IMR-90 (cell line): Measurements from ENCODE around the gene JPT1. TPM values are rescaled to one million over a fixed set of nuclear protein-coding genes. Genes with fewer than 3 reads are reported as not detected.

Source experiments
- ATAC-seq: fragments of 200-7000 bp; cut with Tn5 transposase; 2 replicates; pipeline ENCODE4 v1.9.1; 2020; ENCODE audit warnings: low read depth, mild to moderate bottlenecking, moderate library complexity
- BruUV-seq: library from RNA; stranded (reverse); fragments of 400-500 nt; replicated peaks from 2 replicates; lab custom pipeline; 2021; lab: Mats Ljungman, UMichigan
- CTCF ChIA-PET: fragments of 300-600 bp; formaldehyde crosslinking; extraction: SDS; loops from one replicate; lab custom pipeline; 2021; ENCODE audit warnings: antibody characterized with exemption; lab: Yijun Ruan, JAX
- POLR2A ChIA-PET: fragments of 300-600 bp; sonication (Branson Sonifier 250); formaldehyde crosslinking; loops from one replicate; lab custom pipeline; 2022; ENCODE audit warnings: antibody characterized with exemption; ENCODE audit not compliant: unreplicated experiment; lab: Charles Lee
- DNase-seq: peaks from one replicate; pipeline ENCODE4 v3.0.0; 2013
- H2AFZ ChIP-seq: replicated peaks from 2 replicates; pipeline ENCODE3; 2013; ENCODE audit warnings: low read length, mild to moderate bottlenecking; ENCODE audit not compliant: poor library complexity
- H2AK5ac ChIP-seq: 2 replicates; pipeline ENCODE4 v1.6.1; 2013; ENCODE audit warnings: low read depth, low read length, inconsistent platforms
- H2AK9ac ChIP-seq: replicated peaks from 2 replicates; pipeline ENCODE3; 2013; ENCODE audit warnings: mild to moderate bottlenecking, low read depth, low read length, moderate library complexity; ENCODE audit not compliant: poor library complexity
- H2BK120ac ChIP-seq: 2 replicates; pipeline ENCODE4 v1.6.1; 2013; ENCODE audit warnings: low read depth, low read length, inconsistent platforms
- H2BK15ac ChIP-seq: 3 replicates; pipeline ENCODE4 v1.6.1; 2013; ENCODE audit warnings: low read depth, low read length, inconsistent platforms
- H2BK20ac ChIP-seq: 2 replicates; pipeline ENCODE4 v1.6.1; 2013; ENCODE audit warnings: low read depth, mild to moderate bottlenecking, inconsistent platforms, low read length, moderate library complexity
- H2BK5ac ChIP-seq: 2 replicates; pipeline ENCODE4 v1.6.1; 2013; ENCODE audit warnings: mild to moderate bottlenecking, low read depth, low read length, inconsistent platforms; ENCODE audit not compliant: poor library complexity, severe bottlenecking
- H3K14ac ChIP-seq: replicated peaks from 2 replicates; pipeline ENCODE4 v1.6.1; 2013; ENCODE audit warnings: low read depth, low read length, inconsistent platforms
- H3K18ac ChIP-seq: 2 replicates; pipeline ENCODE4 v1.6.1; 2013; ENCODE audit warnings: low read depth, low read length, control low read depth
- H3K23ac ChIP-seq: 2 replicates; pipeline ENCODE4 v1.6.1; 2013; ENCODE audit warnings: low read depth, low read length, inconsistent platforms
- H3K27ac ChIP-seq: 2 replicates; pipeline ENCODE4 v1.5.1; 2013; ENCODE audit warnings: mild to moderate bottlenecking, control low read depth, low read length; ENCODE audit not compliant: insufficient read depth
- H3K27me3 ChIP-seq: 2 replicates; pipeline ENCODE4 v1.6.1; 2013; ENCODE audit warnings: low read length; ENCODE audit not compliant: control insufficient read depth, insufficient read depth
- H3K36me3 ChIP-seq: 2 replicates; pipeline ENCODE4 v1.6.1; 2013; ENCODE audit warnings: low read length, mixed read lengths; ENCODE audit not compliant: control insufficient read depth, insufficient read depth
- H3K4ac ChIP-seq: 2 replicates; pipeline ENCODE4 v1.6.1; 2013; ENCODE audit warnings: low read depth, low read length, inconsistent platforms
- H3K4me1 ChIP-seq: 2 replicates; pipeline ENCODE4 v1.6.1; 2013; ENCODE audit warnings: low read length, mixed read lengths; ENCODE audit not compliant: control insufficient read depth, insufficient read depth
- H3K4me2 ChIP-seq: 2 replicates; pipeline ENCODE4 v1.6.1; 2013; ENCODE audit warnings: low read depth, mild to moderate bottlenecking, control low read depth, low read length, moderate library complexity
- H3K4me3 ChIP-seq: 2 replicates; pipeline ENCODE4 v1.5.1; 2013; ENCODE audit warnings: low read depth, mild to moderate bottlenecking, control low read depth, low read length, moderate library complexity; ENCODE audit not compliant: insufficient read depth
- H3K56ac ChIP-seq: 2 replicates; pipeline ENCODE4 v1.6.1; 2013; ENCODE audit warnings: low read length, inconsistent platforms; ENCODE audit not compliant: insufficient read depth; ENCODE audit errors: extremely low read depth
- H3K79me1 ChIP-seq, 2 experiments: 2 replicates each; pipeline ENCODE4 v1.6.1; 2013; ENCODE audit warnings: low read length in 2 of 2, inconsistent platforms in 1 of 2, low read depth in 1 of 2
- H3K9ac ChIP-seq: 2 replicates; pipeline ENCODE4 v1.6.1; 2013; ENCODE audit warnings: low read depth, low read length, control low read depth
- H3K9me1 ChIP-seq: 2 replicates; pipeline ENCODE4 v1.6.1; 2013; ENCODE audit warnings: low read length, inconsistent platforms; ENCODE audit not compliant: insufficient read depth
- H3K9me3 ChIP-seq: 2 replicates; pipeline ENCODE4 v1.6.1; 2013; ENCODE audit warnings: low read length; ENCODE audit not compliant: control insufficient read depth, insufficient read depth
- H4K20me1 ChIP-seq: 2 replicates; pipeline ENCODE4 v1.6.1; 2013; ENCODE audit warnings: low read length, inconsistent platforms; ENCODE audit not compliant: insufficient read depth
- H4K5ac ChIP-seq: 2 replicates; pipeline ENCODE4 v1.6.1; 2013; ENCODE audit warnings: mild to moderate bottlenecking, low read depth, low read length, control low read depth
- H4K8ac ChIP-seq, 2 experiments: 2 replicates each; pipeline ENCODE4 v1.6.1; 2013; ENCODE audit warnings: low read depth in 2 of 2, low read length in 2 of 2, control low read depth in 1 of 2, inconsistent platforms in 1 of 2
- H4K91ac ChIP-seq: 2 replicates; pipeline ENCODE4 v1.6.1; 2013; ENCODE audit warnings: low read depth, low read length, inconsistent platforms; ENCODE audit not compliant: insufficient read depth
- BHLHE40 ChIP-seq: fragments of 150-350 bp; IDR thresholded peaks from 2 replicates; pipeline ENCODE4 v1.6.1; 2016; ENCODE audit warnings: mild to moderate bottlenecking, low read depth, low read length
- CEBPB ChIP-seq: IDR thresholded peaks from 2 replicates; pipeline ENCODE4 v1.6.1; 2012; ENCODE audit warnings: low read depth, low read length, improper control_type of control experiment
- CHD1 ChIP-seq: IDR thresholded peaks from 2 replicates; pipeline ENCODE4 v1.6.1; 2012; ENCODE audit warnings: low read depth, low read length, improper control_type of control experiment
- FOS ChIP-seq: fragments of 150-350 bp; IDR thresholded peaks from 2 replicates; pipeline ENCODE4 v1.6.1; 2016; ENCODE audit warnings: low read depth, low read length
- MAFK ChIP-seq: IDR thresholded peaks from 2 replicates; pipeline ENCODE4 v1.6.1; 2012; ENCODE audit warnings: low read depth, low read length, improper control_type of control experiment
- MAZ ChIP-seq: IDR thresholded peaks from 2 replicates; pipeline ENCODE4 v1.6.1; 2012; ENCODE audit warnings: low read depth, mild to moderate bottlenecking, low read length, improper control_type of control experiment, moderate library complexity, borderline replicate concordance
- MXI1 ChIP-seq: IDR thresholded peaks from 2 replicates; pipeline ENCODE4 v1.6.1; 2012; ENCODE audit warnings: low read depth, mild to moderate bottlenecking, low read length, moderate library complexity, borderline replicate concordance
- NFE2L2 ChIP-seq: fragments of 150-350 bp; IDR thresholded peaks from 2 replicates; pipeline ENCODE4 v1.6.1; 2016; ENCODE audit warnings: low read depth, mild to moderate bottlenecking, low read length
- POLR2A ChIP-seq: IDR thresholded peaks from 2 replicates; pipeline ENCODE4 v1.6.1; 2012; ENCODE audit warnings: mild to moderate bottlenecking, low read depth, low read length
- RAD21 ChIP-seq: IDR thresholded peaks from 2 replicates; pipeline ENCODE4 v1.6.1; 2012; ENCODE audit warnings: low read length, improper control_type of control experiment
- RCOR1 ChIP-seq: IDR thresholded peaks from 2 replicates; pipeline ENCODE4 v1.6.1; 2012; ENCODE audit warnings: mild to moderate bottlenecking, low read length, improper control_type of control experiment; ENCODE audit not compliant: insufficient replicate concordance
- RFX5 ChIP-seq: IDR thresholded peaks from 2 replicates; pipeline ENCODE4 v1.8.0; 2012; ENCODE audit warnings: low read depth, mild to moderate bottlenecking, low read length, moderate library complexity
- SMC3 ChIP-seq: fragments of 150-350 bp; IDR thresholded peaks from 2 replicates; pipeline ENCODE4 v1.6.1; 2016; ENCODE audit warnings: low read depth, mild to moderate bottlenecking, antibody characterized with exemption, low read length, moderate library complexity
- USF2 ChIP-seq: fragments of 150-350 bp; IDR thresholded peaks from 2 replicates; pipeline ENCODE4 v1.6.1; 2017; ENCODE audit warnings: mild to moderate bottlenecking, antibody characterized with exemption, low read length, low read depth
- WGBS, 2 experiments: methylation state at CpG; one replicate each; pipeline versions ENCODE4 v1.1.5 to v1.1.7; 2013; ENCODE audit warnings: missing lambda C conversion rate in 2 of 2; ENCODE audit not compliant: insufficient read length in 1 of 2; ENCODE audit errors: extremely low coverage in 2 of 2; 5-methylcytosine and 5-hydroxymethylcytosine counted together
- dilution Hi-C: fragments of 300-500 bp; cut with HindIII; formaldehyde crosslinking; loops from one replicate; pipeline ENCODE4 v1.14.3; 2018; ENCODE audit warnings: low sequenced_read_pairs; ENCODE audit not compliant: unreplicated experiment
- in situ Hi-C: fragments of 300-500 bp; cut with MboI; formaldehyde crosslinking; loops from 3 replicates; pipeline ENCODE4 v1.14.3; 2019; ENCODE audit warnings: low sequenced_read_pairs, inconsistent platforms, mixed read lengths
- intact Hi-C: fragments of 100-400 bp; cut with micrococcal nuclease; formaldehyde crosslinking; loops from 2 replicates; pipeline ENCODE4 v1.10.0; 2022
- polyA plus RNA-seq, 3 experiments: library from polyadenylated mRNA; depleted of rRNA; stranded (reverse); fragments of >200 nt; gene quantifications; 2 replicates each; pipeline ENCODE4 v1.2.3, GENCODE V29; 2012; ENCODE audit warnings: low replicate concordance in 1 of 3
- total RNA-seq: library from RNA; depleted of rRNA; stranded (reverse); fragments of >200 nt; gene quantifications from 2 replicates; pipeline ENCODE4 v1.2.3, GENCODE V29; 2012
- TF ChIP-seq, protein P1 (sequence below): conservative IDR thresholded peaks from 2 replicates; pipeline ENCODE4 v1.5.1; 2012; ENCODE audit warnings: mild to moderate bottlenecking, low read depth, low read length, improper control_type of control experiment
- TF ChIP-seq, protein P2 (sequence below): fragments of 150-350 bp; IDR thresholded peaks from 2 replicates; pipeline ENCODE4 v1.6.1; 2016; ENCODE audit warnings: low read depth, mild to moderate bottlenecking, low read length, moderate library complexity, borderline replicate concordance

Gene JPT1
- total and polyA plus RNA-seq, 2 of the 4 experiments (the other 2 are of a cell fraction), result 118 to 272 TPM

DNA sequence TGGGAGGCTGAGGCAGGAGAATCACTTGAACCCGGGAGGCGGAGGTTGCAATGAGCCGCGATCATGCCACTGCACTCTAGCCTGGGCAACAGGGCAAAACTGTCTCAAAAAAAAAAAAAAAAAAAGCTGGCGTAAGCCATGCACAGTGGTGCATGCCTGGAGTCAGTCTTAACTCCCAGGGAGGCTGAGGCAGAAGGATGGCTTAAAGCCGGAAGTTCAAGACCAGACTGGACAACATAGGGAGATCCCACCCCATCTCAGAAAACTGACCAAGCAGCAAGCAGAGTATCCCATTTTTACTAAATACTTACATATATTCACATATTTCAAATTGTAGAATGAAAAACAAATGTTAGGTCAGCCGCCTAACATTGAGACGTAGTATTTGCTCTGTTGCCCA is 27.4 kb downstream of the JPT1 start:
- POLR2A ChIA-PET, result no interaction called here
- DNase-seq (no peak), ATAC-seq (no peak)
- CTCF ChIA-PET, result interaction anchor here (0.6 to 3.6 kb wide), 2 partner anchors 13 to 464 kb away, joined by 3 to 13 read pairs; no protein-coding TSS in a partner anchor
- Histone ChIP-seq H3K4me1 (peaks cover 2% of the 10 kb centered on the region; the same call in 1 of the 2 replicates), H3K4me3 (no peak overlapping the region), H2AK9ac (no peak overlapping the region), H3K9ac (no peak overlapping the region), H3K27me3 (no peaks in the 10 kb centered on the region), H3K23ac (no peak overlapping the region), H2BK20ac (no peak overlapping the region), H2AFZ (no peak overlapping the region), H2BK120ac (no peak overlapping the region), H4K20me1 (peaks cover 12% of the 10 kb centered on the region), H4K8ac (no peak overlapping the region), H3K4me2 (no peak overlapping the region), H3K79me1 (peaks cover 7 to 59% of the 10 kb centered on the region in 2 experiments; a peak in 3 of 4 replicates), H4K5ac (no peak overlapping the region), H3K9me3 (no peaks in the 10 kb centered on the region), H3K27ac (no peak overlapping the region), H3K18ac (no peak overlapping the region), H3K9me1 (peaks cover 27% of the 10 kb centered on the region), H2AK5ac (no peak overlapping the region), H3K4ac (no peak overlapping the region), H3K56ac (no peak overlapping the region), H4K91ac (no peak overlapping the region), H2BK5ac (no peak overlapping the region), H3K36me3 (peaks cover 15% of the 10 kb centered on the region), H3K14ac (no peak overlapping the region), H2BK15ac (no peak overlapping the region)
- BruUV-seq, result no TSS peak
- intact Hi-C loops (no loop called here), dilution Hi-C loops (no loop called here), in situ Hi-C loops (no loop called here)
- 94% methylated on average over 5 of the region's 8 CpGs; no CpG with 5 or more reads in 1 of the 2 experiments for WGBS, 2 experiments
- TF ChIP-seq MAZ (no peak), NFE2L2 (no peak), RFX5 (no peak), RAD21 (no peak), BHLHE40 (no peak), MXI1 (no peak), MAFK (no peak), FOS (no peak), RCOR1 (no peak), POLR2A (no peak), USF2 (no peak), SMC3 (no peak), CHD1 (no peak), CEBPB (no peak)
- TF ChIP-seq, protein P1, sequence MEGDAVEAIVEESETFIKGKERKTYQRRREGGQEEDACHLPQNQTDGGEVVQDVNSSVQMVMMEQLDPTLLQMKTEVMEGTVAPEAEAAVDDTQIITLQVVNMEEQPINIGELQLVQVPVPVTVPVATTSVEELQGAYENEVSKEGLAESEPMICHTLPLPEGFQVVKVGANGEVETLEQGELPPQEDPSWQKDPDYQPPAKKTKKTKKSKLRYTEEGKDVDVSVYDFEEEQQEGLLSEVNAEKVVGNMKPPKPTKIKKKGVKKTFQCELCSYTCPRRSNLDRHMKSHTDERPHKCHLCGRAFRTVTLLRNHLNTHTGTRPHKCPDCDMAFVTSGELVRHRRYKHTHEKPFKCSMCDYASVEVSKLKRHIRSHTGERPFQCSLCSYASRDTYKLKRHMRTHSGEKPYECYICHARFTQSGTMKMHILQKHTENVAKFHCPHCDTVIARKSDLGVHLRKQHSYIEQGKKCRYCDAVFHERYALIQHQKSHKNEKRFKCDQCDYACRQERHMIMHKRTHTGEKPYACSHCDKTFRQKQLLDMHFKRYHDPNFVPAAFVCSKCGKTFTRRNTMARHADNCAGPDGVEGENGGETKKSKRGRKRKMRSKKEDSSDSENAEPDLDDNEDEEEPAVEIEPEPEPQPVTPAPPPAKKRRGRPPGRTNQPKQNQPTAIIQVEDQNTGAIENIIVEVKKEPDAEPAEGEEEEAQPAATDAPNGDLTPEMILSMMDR, result no peak
- TF ChIP-seq, protein P2, sequence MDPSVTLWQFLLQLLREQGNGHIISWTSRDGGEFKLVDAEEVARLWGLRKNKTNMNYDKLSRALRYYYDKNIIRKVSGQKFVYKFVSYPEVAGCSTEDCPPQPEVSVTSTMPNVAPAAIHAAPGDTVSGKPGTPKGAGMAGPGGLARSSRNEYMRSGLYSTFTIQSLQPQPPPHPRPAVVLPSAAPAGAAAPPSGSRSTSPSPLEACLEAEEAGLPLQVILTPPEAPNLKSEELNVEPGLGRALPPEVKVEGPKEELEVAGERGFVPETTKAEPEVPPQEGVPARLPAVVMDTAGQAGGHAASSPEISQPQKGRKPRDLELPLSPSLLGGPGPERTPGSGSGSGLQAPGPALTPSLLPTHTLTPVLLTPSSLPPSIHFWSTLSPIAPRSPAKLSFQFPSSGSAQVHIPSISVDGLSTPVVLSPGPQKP, result no peak
